CD14-positive monocyte (primary cell): Measurements from ENCODE around the gene NEUROD4. TPM values are rescaled to one million over a fixed set of nuclear protein-coding genes. Genes with fewer than 3 reads are reported as not detected.

ENCODE experiments used
- DNase-seq, 3 donors: peaks; one replicate each; pipeline ENCODE4 v3.0.0-alpha.2; 2011 to 2022
- H2AFZ ChIP-seq: 2 replicates; pipeline ENCODE4 v1.6.0; 2012; ENCODE audit warnings: mild to moderate bottlenecking, low read depth, low read length, inconsistent platforms; ENCODE audit not compliant: insufficient read depth, poor library complexity, severe bottlenecking
- H3K27ac ChIP-seq, 2 donors: 1 replicate in 1 of 2; 2 replicates in 1 of 2; pipeline ENCODE4 v1.5.1; 2012 to 2013; ENCODE audit warnings: low read length in 2 of 2, control low read depth in 1 of 2, inconsistent platforms in 1 of 2, low read depth in 1 of 2, mild to moderate bottlenecking in 1 of 2
- H3K27me3 ChIP-seq, 2 donors: one replicate each; pipeline versions ENCODE4 v1.6.0 to v1.6.1; 2011 to 2013; ENCODE audit warnings: low read length in 2 of 2; ENCODE audit not compliant: control insufficient read depth in 2 of 2, insufficient read depth in 2 of 2
- H3K36me3 ChIP-seq, 2 donors: replicated peaks in 1 of 2; 1 replicate in 1 of 2; 2 replicates in 1 of 2; pipeline versions ENCODE4 v1.5.1 to v1.6.1; 2012 to 2013; ENCODE audit warnings: low read length in 2 of 2, control low read depth in 1 of 2, inconsistent platforms in 1 of 2, mild to moderate bottlenecking in 1 of 2; ENCODE audit not compliant: insufficient read depth in 2 of 2, control insufficient read depth in 1 of 2
- H3K4me1 ChIP-seq, 2 donors: 1 replicate in 1 of 2; 2 replicates in 1 of 2; pipeline versions ENCODE4 v1.5.1 to v1.6.1; 2012 to 2013; ENCODE audit warnings: low read length in 2 of 2, control low read depth in 1 of 2, inconsistent platforms in 1 of 2, mild to moderate bottlenecking in 1 of 2, moderate library complexity in 1 of 2; ENCODE audit not compliant: insufficient read depth in 2 of 2, control insufficient read depth in 1 of 2
- H3K4me2 ChIP-seq: replicated peaks from 2 replicates; pipeline ENCODE3; 2012; ENCODE audit warnings: low read length, moderate library complexity, mild to moderate bottlenecking; ENCODE audit not compliant: poor library complexity, severe bottlenecking; ENCODE audit errors: extremely low read depth
- H3K4me3 ChIP-seq, 3 experiments: fragments of 200-600 bp in 1 of 3; sonication (generic) in 1 of 3; replicated peaks in 1 of 3; 1 replicate in 2 of 3; 2 replicates in 1 of 3; pipeline ENCODE4 v1.5.1; 2011 to 2013; ENCODE audit warnings: low read length in 3 of 3, mild to moderate bottlenecking in 3 of 3, control low read depth in 2 of 3, low read depth in 2 of 3, inconsistent platforms in 1 of 3, moderate library complexity in 1 of 3
- H3K79me2 ChIP-seq: 2 replicates; pipeline ENCODE4 v1.6.0; 2012; ENCODE audit warnings: mild to moderate bottlenecking, control low read depth, inconsistent platforms, low read length, moderate library complexity; ENCODE audit not compliant: insufficient read depth
- H3K9ac ChIP-seq: 2 replicates; pipeline ENCODE4 v1.6.0; 2017; ENCODE audit warnings: low read length, mild to moderate bottlenecking; ENCODE audit not compliant: insufficient read depth, poor library complexity, severe bottlenecking
- H3K9me3 ChIP-seq, 2 donors: replicated peaks in 1 of 2; 1 replicate in 1 of 2; 2 replicates in 1 of 2; pipeline versions ENCODE4 v1.5.1 to v1.6.1; 2012 to 2013; ENCODE audit warnings: low read length in 2 of 2, control low read depth in 1 of 2; ENCODE audit not compliant: control insufficient read depth in 1 of 2, insufficient read depth in 1 of 2
- H4K20me1 ChIP-seq: 2 replicates; pipeline ENCODE4 v1.6.0; 2012; ENCODE audit warnings: mild to moderate bottlenecking, low read length, control low read depth, moderate library complexity; ENCODE audit not compliant: insufficient read depth
- H3K27ac Mint-ChIP-seq, 7 donors: one replicate each; pipeline ENCODE4 v1.8.0; 2020; ENCODE audit warnings: mild to moderate bottlenecking in 7 of 7, mixed read lengths in 7 of 7, moderate library complexity in 6 of 7, inconsistent platforms in 2 of 7
- H3K27me3 Mint-ChIP-seq, 3 donors: one replicate each; pipeline ENCODE4 v1.8.0; 2021 to 2022; ENCODE audit warnings: low read depth in 3 of 3, mild to moderate bottlenecking in 3 of 3, mixed read lengths in 3 of 3, moderate library complexity in 3 of 3, inconsistent platforms in 1 of 3
- H3K36me3 Mint-ChIP-seq, 2 donors: one replicate each; pipeline ENCODE4 v1.8.0; 2020; ENCODE audit warnings: mixed read lengths in 2 of 2, inconsistent platforms in 1 of 2, mild to moderate bottlenecking in 1 of 2
- H3K4me1 Mint-ChIP-seq: one replicate; pipeline ENCODE4 v1.8.0; 2020; ENCODE audit warnings: mild to moderate bottlenecking, mixed read lengths
- H3K4me3 Mint-ChIP-seq, 2 donors: one replicate each; pipeline ENCODE4 v1.8.0; 2020; ENCODE audit warnings: mild to moderate bottlenecking in 2 of 2, mixed read lengths in 2 of 2, moderate library complexity in 1 of 2
- H3K9me3 Mint-ChIP-seq, 7 donors: one replicate each; pipeline ENCODE4 v1.8.0; 2020 to 2022; ENCODE audit warnings: mixed read lengths in 7 of 7, mild to moderate bottlenecking in 6 of 7, moderate library complexity in 6 of 7, inconsistent platforms in 2 of 7
- CTCF ChIP-seq: fragments of 200-600 bp; IDR thresholded peaks from one replicate; pipeline ENCODE4 v1.8.0; 2022; ENCODE audit warnings: antibody characterized with exemption, mild to moderate bottlenecking
- WGBS: methylation state at CpG from one replicate; pipeline ENCODE4 v1.1.5; 2013; ENCODE audit warnings: missing lambda C conversion rate; ENCODE audit not compliant: insufficient coverage; 5-methylcytosine and 5-hydroxymethylcytosine counted together
- intact Hi-C, 2 donors: fragments of 100-400 bp; cut with micrococcal nuclease; formaldehyde crosslinking; loops; one replicate each; pipeline versions ENCODE4 v1.15.0 to v1.15.1; 2023
- polyA plus RNA-seq, 3 donors: library from polyadenylated mRNA; depleted of rRNA in 1 of 3; unstranded in 2 of 3; stranded (reverse) in 1 of 3; fragments of 300-500 nt in 2 of 3; fragments of >200 nt in 1 of 3; fragmentation: Illumina TruSeq in 2 of 3; gene quantifications; 1 replicate in 2 of 3; 2 replicates in 1 of 3; pipeline ENCODE4 v1.2.3, GENCODE V29; 2012 to 2021

NEUROD4 gene
- polyA plus RNA-seq, 3 donors, result not detected

- no peak overlapping the region for H2AFZ ChIP-seq
- H3K36me3 Mint-ChIP-seq, result no peaks in the 10 kb centered on the region
- no peaks in the 10 kb centered on the region for H3K9me3 Mint-ChIP-seq
- no peak overlapping the region for H3K9ac ChIP-seq
- TF ChIP-seq CTCF, result no peak
- peaks cover 5 to 6% of the 10 kb centered on the region in 2 donors for H3K4me1 ChIP-seq
- no peaks in the 10 kb centered on the region for H4K20me1 ChIP-seq
- peaks cover 0 to 4% (median 0%) of the 10 kb centered on the region in 3 donors for H3K27me3 Mint-ChIP-seq
- H3K9me3 ChIP-seq, result no peaks in the 10 kb centered on the region
- H3K36me3 ChIP-seq, result no peaks in the 10 kb centered on the region
- DNase-seq, result no peak
- no peaks in the 10 kb centered on the region for H3K79me2 ChIP-seq
- H3K4me3 ChIP-seq, result no peak overlapping the region
- peak overlapping the region in 2 of 7 donors; percentile 54 to 59 for H3K27ac Mint-ChIP-seq
- no peak overlapping the region for H3K4me3 Mint-ChIP-seq
- intact Hi-C loops, result loop anchor here in 1 of 2 donors (10.0 kb wide), 1 partner anchor 231 kb away; no protein-coding TSS in a partner anchor
- no peaks in the 10 kb centered on the region for H3K27me3 ChIP-seq
- no peak overlapping the region for H3K4me2 ChIP-seq
- H3K4me1 Mint-ChIP-seq, result peaks cover 8% of the 10 kb centered on the region
- no peak overlapping the region for H3K27ac ChIP-seq
- WGBS, result 100% methylated on average over 3 of the region's 4 CpGs
Observed at GRCh38 chr12:55065535-55065934, 45.8 kb downstream of the NEUROD4 start.

DNA sequence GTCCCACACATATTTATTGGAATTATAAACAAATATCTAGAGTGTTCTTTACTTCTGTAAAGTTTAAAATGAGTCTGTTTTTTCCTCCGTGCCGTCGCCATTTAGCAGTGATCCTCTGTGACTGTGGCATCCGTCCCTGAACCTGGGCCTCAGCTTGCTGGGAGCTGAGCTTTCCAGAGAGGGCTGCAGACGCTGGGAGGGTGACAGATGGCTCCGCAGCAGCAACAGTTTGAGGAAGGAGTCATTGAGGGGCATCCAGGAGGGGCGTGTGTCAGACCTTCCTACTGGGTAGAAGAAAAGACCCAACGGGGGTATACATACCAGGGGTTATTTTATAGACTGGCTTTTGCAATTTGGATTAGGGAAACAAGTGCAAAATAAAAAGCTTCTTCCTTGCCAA, 47.9 kb downstream of the NEUROD4 start:
- Histone ChIP-seq H3K9me3 (no peaks in the 10 kb centered on the region), H3K4me3 (no peak overlapping the region), H3K79me2 (no peaks in the 10 kb centered on the region), H2AFZ (no peak overlapping the region), H3K27me3 (no peaks in the 10 kb centered on the region), H3K4me1 (no peaks in the 10 kb centered on the region), H3K9ac (no peak overlapping the region), H3K4me2 (no peak overlapping the region), H3K27ac (no peak overlapping the region), H3K36me3 (no peaks in the 10 kb centered on the region), H4K20me1 (no peaks in the 10 kb centered on the region)
- 100% methylated on average over 4 of the region's 8 CpGs for WGBS
- no peak for DNase-seq
- Mint-ChIP-seq H3K27ac (no peak overlapping the region), H3K36me3 (no peaks in the 10 kb centered on the region), H3K4me3 (no peak overlapping the region), H3K9me3 (no peaks in the 10 kb centered on the region), H3K27me3 (peaks cover 0 to 4% (median 0%) of the 10 kb centered on the region in 3 donors), H3K4me1 (peaks cover 1% of the 10 kb centered on the region)
- intact Hi-C loops, result loop anchor here in 1 of 2 donors (10.0 kb wide), 1 partner anchor 233 kb away; no protein-coding TSS in a partner anchor
- TF ChIP-seq CTCF, result no peak
